HG02571 (cell line): ENCODE measurements around the gene PRSS38.

Source experiments
- ATAC-seq: cut with Tn5 transposase; IDR thresholded peaks from one replicate; pipeline ENCODE4 v1.9.1; 2021; ENCODE audit warnings: mild to moderate bottlenecking, moderate library complexity; ENCODE audit not compliant: unreplicated experiment

Gene PRSS38

DNA sequence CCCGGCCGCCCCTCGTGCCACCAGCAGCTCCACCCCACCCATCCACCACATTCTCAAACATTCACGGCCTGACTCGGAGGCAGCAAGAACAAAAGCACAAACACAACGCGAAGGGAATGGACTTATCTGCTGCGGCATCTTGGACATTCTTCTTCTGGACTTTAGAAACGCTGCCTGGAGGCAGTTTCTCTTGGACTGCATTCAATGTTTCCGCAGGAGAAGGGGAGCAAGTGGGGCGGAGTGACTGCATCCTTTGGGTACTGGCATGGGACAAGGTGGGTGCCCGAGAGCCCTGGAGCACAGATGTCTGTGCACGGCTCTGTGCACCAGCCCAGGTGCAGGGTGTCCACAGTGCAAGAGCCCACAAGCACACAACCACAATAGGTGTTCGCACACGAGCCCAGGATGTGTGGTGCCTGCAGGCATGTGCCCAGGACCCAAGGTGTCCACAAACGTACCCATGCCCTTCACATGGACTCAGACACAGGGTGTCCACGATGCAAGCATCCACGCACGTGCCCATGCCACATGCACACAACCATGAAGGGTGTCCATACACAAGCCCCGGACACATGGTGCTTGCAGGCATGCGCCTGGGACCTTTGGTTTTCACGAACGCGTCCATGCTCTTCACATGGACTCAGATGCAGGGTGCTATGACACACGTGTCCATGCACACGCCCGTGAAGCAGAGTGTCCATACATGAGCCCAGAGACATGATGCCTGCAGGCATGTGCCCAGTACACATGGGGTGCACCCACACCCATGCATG lies 78.7 kb downstream of the PRSS38 start:
- ATAC-seq, result no peak

DNA sequence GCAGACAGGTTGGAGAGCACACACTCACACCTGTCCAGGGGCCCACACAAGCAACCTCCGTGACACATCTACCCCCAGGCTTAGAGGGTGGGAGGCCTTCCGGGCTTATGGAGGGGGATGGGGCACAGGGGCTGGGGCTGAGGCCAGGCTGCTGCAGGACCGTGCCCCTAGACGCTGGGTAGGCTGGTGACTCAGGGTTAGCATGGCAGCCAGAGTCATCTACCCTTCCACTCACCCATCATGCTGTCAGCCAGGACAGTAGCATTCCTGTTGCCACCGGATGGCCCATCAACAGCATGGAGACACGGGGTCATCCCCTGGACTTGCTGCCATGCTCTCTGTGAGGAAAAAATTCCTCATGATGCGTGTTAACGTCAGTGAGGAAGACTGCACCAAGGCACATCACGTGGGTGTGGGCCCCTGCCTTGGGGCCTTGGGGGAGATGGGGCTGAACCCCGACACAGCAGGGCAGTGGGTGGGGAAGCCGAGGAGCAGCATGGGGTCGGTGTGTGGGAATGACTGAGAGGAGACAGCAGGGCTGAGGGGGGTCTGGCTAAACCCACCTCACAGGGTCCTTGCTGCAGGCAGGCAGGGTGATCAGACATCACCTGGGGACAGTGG lies 79.5 kb downstream of the PRSS38 start:
- ATAC-seq, result no peak
